Endothelial cell of hepatic sinusoid (primary cell): ENCODE data around the gene FRMPD2.
"Not testable (repeated sequence)": the region's sequence is repeated elsewhere in the genome, so short reads cannot be mapped to it uniquely, and the experiment has no call there.

ENCODE experiments used
- in situ Hi-C: cut with HindIII; loops from 2 replicates; pipeline ENCODE4 v1.10.0; 2017; ENCODE audit warnings: low sequenced_read_pairs

The FRMPD2 gene

DNA sequence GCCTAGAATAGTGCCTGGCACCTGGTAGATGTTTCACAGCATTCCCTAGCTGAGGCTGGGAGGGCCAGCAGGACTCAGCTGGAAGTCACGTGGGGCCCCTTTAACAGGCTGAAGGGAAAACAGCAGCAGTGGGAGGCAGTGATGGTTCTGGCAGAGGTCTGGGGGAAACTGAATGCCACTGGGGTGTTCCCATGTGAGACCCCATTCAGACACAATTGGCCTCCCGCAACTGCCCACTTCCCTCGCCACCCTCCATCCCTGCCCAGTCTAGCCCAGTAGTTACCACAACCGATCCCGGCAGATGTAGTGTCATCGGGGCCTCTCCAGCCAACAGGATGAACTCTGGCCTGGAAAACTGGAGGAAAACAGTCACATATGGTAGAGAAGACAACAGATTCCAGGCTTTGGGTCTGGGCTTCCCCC lies 38.3 kb downstream of the FRMPD2 start:
- in situ Hi-C loops: no loop called here

DNA sequence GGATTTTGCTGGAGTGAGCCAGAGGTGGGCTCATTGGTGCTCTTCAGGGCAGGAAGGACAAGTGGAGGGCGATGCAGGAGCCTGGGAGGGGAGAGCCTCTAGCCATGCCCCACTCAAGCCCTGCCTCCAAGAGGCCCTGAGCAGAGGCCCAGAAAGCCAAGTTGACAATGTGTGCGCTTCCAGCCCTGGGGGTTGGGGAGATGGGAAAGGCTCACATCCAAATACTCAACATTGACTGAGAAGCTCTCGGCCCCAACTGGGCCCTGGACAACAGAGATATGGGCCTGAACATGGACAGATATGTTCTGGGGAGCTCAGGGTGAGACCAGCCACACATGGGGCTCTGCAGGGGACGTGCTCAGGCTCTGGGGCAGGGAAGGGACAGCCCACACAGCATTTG lies 39.0 kb downstream of the FRMPD2 start:
- in situ Hi-C loops: no loop called here

DNA sequence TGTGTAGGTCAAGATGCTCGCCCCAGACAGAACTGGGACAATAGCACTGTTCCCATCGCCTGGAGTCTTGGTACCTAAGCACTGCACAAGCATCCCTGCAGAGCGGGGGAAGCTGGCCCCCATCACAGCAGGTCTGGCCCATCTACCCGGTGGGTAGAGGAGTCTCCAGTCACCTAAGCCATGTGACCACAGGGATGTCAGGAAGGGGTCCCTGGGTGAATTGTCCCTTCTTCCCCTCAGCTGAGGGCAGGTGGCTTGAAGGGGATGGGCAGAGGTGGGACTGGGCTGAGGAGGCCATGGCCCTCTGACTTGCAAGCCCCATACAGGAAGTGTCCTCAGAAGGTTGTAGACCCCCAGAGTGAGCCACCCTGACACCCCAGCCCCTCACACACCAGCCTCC lies 39.7 kb downstream of the FRMPD2 start:
- in situ Hi-C loops: no loop called here

DNA sequence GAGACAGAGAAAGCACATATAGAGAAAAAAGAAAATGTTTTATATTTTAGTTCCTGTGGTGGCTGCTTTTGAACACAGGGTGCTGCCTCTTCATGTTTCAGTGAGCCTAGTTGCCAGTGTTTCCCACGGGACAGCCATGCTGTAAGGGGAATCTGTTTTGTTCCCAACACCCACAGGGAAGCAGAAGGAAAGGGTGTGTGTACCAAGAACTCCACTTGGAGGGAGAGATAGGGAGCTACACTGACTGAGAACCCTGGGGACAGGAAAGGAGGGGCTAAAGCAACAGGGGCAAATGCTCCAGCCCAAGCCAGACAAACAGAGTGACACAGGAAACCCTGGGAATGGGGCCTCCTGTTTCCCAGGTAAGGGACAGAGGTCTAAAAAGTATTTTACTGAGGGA lies 40.2 kb downstream of the FRMPD2 start:
- in situ Hi-C loops: no loop called here

DNA sequence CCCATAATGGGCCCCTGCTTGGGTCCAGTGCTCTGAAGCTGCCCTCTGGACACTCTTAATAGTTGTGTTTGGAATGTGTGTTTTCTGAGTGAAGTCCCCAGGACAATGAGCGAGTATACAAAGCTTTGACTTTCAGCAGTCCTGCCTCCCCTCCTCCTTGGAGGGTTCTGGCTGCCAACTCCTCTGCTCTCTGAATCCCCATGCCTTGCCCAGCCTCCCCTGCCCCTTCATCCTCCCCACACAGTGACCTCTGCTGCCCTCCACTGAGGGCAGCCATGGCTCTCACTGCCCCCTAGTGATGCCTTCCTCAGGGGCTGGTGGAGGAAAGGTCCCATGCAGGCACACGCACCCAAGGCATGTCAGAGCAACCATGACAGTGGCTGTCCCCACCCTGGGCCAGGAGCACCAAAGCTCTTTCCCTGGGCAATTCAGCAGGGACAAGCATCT lies 40.9 kb downstream of the FRMPD2 start:
- in situ Hi-C loops: no loop called here

DNA sequence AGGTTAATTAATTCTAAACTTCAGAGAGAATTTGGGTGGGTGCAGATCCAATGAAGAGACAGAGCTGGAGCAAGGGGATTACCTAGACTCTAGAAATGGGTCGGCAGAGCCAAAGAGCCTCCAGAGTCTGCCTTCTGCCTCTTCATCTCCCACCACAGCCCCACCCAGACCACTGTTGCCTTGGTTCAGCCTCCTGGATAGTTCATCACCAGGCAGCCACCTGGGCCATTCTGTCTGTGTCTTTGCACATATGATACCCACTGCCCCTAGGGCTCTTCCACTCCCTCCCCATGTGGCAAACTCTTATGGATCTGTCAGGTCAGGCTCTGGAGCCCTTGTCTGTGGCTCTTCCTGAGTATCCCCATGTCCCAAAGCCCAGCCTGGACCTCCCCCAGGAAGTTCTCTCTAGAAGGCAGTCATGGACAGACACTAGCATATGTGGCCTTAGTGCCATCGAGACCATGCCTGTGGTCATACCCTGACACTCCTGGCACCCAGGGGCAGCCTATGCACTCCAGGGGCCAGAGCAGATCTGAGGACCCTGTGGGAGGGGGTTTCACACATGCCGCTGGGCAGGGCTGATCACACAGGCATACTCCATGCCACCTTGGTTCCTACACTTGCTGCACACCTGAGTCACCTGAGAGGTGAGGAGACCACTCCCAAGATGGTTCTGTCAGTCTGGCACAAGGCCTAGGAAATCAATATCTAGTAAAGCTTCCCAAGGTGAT lies 41.6 kb downstream of the FRMPD2 start:
- in situ Hi-C loops: no loop called here

DNA sequence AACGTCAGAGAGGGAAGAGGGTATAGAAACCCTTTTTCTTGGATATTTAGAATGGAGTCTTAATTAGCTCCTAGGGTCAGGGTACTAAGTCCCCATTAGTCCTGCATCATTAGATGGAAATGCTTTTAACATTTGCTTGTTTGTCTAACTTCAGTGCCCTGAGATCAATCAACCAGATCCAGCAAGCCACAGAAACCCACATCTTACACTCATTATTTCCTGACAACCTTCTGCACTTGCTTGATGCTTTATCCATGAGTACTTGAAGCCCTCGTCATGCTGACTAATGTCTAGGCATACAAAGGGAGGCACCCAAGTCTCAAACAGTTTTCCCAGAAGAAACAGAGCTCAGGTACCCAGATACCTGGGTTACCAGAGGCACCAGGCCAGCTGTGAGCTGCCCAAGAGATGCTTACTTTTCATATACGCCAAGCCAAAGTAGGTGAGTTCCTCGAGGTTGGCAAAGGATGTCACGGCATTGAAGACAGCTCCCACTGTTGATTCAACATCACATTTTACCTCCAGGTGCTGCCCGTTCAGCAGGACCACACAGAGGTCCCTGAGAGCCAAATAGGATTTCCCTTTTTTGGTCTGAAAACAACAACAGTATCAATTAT lies 42.7 kb downstream of the FRMPD2 start:
- in situ Hi-C loops: no loop called here

DNA sequence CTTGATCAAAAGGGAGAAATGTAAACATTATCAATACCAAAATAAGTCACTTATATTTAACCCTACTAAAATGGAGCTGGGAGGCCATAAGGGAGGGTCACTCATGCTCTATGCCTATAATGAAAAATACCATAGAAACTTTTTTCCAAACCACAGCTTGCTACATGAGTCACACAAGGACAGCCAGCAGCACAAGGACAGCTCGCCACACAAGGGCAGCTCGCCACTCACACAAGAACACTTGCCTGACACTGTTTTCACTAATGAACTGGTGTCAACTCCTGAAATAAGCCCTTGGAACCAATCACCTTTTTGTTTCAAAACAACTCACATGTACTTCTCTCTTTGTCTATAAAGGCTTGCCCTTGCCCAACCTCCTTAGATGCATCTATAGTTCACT lies 43.3 kb downstream of the FRMPD2 start:
- in situ Hi-C loops: no loop called here

DNA sequence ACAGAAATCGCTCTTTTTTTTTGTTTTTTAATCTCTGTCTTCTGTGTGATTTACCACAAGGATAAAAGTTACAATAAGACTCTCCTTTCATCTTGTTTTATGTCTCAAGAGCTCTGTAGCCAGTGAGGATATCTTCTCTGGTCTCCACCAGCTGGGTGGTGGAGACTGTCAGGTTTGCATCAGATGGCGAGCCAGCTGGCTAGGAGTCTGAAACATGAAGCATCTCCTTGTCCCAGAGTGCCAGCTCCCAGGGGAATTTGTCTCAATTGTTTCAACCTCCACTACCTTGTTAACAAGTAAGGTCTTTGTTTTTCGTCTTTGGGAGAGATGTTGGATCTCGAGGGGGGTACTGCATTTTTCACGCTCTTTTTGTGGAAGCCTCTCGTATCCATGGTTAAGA lies 47.3 kb downstream of the FRMPD2 start:
- in situ Hi-C loops: loop anchor here (5.0 kb wide), 1 partner anchor 90 kb away; no protein-coding TSS in a partner anchor

DNA sequence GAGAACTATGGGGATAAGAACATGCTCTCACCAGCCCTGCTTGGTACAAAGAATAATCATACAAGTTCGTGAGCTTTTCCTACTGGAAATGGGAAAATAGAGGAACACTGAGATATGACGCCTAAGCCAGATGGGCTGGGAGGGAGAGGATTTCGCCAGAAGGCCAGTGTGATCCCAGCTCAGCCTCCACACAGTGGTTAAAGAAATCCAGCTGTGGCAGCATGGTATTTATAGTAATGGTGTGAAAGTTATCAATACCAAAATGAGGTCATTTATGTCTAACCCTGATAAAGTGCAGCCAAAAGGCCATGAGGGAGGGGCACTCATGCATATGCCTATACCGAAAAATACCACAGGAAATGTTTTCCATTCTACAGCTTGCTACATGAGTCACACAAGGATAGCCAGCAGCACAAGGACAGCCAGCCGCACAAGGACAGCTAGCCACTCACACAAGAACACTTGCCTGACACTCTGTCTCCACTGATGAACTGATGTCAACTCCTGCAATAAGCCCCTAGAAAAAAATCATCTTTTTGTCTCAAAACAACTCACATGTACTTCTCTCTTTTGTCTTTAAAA lies 49.4 kb downstream of the FRMPD2 start:
- in situ Hi-C loops: loop anchor here (5.0 kb wide), 1 partner anchor 92 kb away; no protein-coding TSS in a partner anchor

DNA sequence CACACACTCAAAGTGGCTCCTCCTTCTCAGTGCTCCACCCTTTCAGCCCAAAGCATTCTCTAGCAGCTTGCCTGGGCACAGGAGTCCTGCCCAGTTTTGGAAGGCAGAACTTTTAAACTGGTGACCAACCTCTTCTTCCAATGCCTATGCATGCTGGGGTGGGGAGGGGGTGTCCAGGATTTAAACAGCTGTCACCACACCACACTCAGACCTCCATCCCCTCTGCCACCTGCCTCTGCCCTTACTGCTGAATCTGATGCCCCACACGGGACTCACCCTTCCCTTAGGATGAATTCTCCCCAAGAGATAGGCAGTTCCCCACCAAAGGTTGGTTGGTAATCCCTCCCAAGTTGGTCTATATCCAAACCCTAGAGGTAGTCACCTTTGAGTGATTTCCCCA lies 50.2 kb downstream of the FRMPD2 start:
- in situ Hi-C loops: no loop called here

DNA sequence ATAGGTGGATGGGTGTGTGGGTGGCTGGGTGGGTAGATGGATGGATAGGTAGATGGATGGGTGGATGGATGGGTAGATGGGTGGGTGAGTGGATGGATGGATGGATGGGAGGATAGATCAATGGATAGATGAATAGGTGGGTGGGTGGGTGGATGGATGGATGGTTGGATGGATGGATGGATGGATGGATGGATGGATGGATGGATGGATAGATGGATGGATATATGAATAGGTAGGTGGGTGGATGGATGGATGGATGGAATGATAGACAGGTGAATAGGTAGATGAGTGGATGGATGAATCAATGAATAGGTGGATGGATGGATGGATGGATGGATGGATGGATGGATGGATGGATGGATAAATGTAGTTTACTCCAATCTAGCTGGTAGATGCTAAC lies 52.7 kb downstream of the FRMPD2 start:
- in situ Hi-C loops: no loop called here

DNA sequence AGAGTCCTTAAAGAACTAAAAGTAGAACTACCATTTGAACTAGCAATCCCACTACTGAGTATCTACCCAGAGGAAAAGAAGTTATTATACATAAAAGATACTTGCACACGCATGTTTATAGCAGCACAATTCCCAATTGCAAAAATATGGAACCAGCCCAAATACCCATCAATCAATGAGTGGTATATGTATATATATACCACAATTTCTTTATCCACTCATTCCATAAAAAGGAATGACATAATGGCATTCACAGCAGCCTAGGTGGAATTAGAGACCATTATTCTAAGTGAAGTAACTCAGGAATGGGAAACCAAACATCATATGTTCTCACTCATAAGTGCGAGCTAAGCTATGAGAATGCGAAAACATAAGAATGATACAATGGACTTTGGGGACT lies 53.5 kb downstream of the FRMPD2 start:
- in situ Hi-C loops: not testable (repeated sequence)

DNA sequence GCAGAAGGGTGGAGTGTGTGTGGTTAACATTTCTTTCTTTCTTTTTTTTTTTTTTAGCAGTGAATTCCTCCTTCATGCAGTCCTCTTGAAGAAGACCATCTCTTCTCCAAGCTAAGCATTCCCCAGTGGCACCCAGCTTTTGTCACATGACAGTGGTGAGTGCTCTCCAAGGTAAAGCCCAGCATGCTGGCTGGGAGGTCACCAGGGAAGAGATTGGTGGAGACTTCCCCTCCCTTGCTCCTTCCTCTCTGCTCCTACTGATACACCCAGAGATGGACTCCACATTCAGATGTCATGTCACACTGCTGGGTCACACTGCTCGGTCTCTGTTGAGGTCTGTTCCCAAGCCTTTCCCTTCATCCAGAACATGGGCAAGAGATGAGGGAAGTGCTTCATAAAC lies 55.3 kb downstream of the FRMPD2 start:
- in situ Hi-C loops: no loop called here

DNA sequence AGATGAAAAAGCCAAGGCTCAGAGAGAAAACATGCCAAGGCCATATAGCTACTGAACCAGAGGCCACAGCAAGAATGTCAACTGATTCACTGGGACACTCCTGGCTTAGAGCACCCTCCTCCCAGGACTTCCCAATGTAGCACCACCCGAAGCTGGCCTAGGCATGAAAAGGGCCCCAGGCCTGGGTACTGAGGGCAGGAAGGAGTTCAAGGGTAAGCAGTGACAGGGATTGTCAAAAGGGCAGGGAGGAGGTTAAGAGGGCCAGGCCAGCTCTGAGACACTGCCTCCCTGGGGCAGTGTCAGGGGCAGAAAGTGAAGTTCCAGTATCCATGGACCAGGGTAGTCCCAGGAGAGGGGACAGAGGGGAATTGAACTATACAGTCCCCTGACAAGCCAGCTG lies 57.8 kb downstream of the FRMPD2 start:
- in situ Hi-C loops: no loop called here

DNA sequence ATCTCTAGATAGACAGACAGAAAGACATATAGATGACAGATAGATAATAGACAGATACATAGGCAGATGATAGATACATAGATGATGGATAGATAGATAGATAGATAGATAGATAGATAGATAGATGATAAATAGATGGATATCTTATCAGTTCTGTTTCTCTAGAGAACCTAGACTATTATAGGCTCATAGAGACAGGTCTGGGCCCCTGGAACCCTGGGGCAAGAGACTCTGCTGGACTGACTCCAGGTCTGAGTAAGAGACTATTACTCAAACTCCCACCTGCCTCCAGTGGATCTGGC lies 58.3 kb downstream of the FRMPD2 start:
- in situ Hi-C loops: no loop called here

DNA sequence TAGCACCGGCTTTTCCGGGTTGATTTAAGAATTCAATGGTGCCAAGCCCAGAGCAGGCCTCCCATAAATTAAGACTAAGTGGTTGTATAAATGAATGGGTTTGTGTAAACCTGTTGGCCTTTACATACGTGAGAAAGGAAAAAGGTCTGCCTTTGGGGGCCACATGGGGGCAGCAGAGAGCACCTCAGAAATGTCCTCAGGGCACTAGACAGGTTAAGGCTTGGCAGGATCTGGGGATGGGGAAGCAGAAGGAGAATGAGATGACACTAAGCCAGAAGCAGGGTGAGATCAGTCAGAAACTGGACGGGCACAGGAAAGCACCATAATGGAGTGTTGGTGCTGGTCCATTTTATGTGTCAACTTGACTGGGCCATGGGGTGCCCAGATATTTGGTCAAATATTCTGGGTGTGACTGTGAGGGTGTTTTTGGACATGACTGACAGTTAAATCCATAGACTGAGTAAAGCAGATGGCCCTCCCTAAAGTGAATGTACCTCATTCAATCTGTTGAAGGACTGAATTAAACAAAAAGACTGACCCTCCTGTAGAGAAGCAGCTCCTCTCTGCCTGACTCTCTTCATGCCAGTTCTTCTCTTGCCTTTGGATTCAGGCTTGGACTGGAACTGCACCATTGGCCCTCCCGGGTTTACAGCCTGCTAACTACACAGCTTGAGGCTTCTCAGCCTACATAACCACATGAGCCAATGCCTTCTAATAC lies 58.9 kb downstream of the FRMPD2 start:
- in situ Hi-C loops: no loop called here

DNA sequence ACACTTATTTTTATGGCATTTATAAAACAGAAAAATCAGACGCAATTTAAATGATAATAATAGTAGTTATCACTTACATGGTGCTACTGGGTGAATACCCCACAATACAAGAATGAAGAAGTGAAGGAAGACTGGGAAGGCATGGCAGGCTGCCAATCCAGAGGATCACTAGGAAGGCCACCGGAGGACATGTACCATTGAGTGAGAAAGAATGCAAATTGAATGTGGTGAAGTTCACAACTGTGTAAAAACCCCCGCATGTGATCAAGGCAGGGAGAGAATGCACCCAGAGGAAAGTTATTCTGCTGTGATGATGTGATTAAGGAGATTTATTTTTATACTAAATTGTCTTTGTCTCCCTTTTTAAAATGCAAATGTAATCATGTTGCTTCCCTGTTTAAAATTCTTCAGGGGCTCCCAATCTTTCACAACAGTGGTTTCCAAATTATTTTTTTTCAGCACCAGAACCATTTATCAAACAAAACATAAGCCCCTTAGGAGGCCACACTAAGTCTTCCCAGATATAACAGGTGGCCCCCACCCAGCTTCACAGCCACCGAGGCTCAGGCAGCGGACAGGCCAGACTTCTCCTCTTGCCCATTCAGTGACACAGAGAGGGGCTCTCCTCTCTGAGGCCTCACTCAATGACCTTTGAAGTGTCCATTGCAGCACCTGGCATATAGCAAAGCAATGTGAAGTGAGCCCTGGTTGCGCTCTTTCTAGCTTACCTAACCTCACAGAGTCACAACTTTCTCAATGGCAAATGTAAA lies 59.6 kb downstream of the FRMPD2 start:
- in situ Hi-C loops: no loop called here

DNA sequence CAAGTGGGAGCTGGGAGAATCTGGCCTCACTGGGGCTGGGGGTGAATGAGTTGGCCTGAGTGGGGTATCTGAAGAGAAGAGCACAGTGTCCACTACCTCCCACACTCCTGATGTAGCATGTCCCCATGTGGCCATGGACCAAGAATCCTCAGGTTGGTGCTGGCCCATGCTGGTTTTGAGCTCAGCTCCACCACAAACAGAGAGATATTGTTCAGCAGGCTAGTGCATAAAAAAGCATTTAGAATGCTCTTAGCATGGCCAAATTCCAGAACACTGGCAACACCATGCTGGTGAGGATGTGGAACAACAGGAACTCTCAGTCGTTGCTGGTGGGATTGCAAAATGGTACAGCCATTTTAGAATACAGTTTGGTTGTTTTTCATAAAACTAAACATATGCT lies 61.4 kb downstream of the FRMPD2 start:
- in situ Hi-C loops: no loop called here

DNA sequence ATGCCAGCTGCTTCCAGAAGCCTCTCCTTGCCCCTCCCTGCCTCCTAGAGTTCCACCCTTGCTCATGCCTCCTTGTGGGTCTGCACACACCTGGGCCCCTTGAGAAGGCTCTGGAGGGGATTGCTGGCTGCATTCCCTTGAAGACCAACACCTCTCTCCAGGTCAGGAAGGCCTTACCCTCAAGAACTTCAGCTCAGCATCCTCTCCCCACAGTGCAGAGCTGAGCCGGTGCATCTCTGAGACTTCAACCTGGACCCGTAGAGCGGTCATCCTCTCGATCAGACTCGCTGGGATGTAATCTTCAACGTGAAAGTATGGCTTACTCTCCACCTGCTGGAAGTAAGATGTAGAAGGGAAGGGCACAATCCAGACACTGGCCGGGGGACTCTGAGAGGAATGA lies 62.7 kb downstream of the FRMPD2 start:
- in situ Hi-C loops: no loop called here

DNA sequence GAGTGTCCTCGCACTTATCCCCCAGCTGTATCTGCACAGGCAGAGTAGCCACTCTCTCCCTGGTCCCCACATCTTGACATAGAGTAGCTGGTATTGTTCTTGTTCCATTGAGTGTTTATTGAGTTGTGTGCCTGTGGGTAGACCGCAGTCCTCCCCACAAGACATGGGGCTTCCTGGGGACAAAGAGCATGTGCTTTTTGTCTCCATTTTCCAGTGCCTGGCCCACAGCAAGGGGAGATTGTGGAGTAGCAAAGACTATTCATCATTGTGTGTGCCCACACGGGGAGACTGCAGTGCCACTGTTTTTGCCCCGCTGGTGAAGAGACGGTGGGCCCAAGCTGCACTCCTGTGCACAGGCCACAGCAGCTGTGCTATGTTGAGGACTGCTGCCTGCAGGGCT lies 63.5 kb downstream of the FRMPD2 start:
- in situ Hi-C loops: no loop called here
